Astrocyte (in vitro differentiated cells and primary cell): ENCODE measurements around the gene CCDC137. TPM values are rescaled to one million over a fixed set of nuclear protein-coding genes. Genes with fewer than 3 reads are reported as not detected.

Experiments used
- DNase-seq: peaks from one replicate; pipeline ENCODE4 v3.0.0-alpha.2; 2010; ENCODE audit warnings: low read depth
- FAIRE-seq: peaks from 2 replicates; lab custom pipeline; 2011; peaks lifted over from hg19 to GRCh38; lab: Jason Lieb, UNC
- H2AFZ ChIP-seq: 2 replicates; pipeline ENCODE4 v1.6.0; 2012; ENCODE audit warnings: low read depth, low read length, inconsistent platforms
- H3K27ac ChIP-seq: 2 replicates; pipeline ENCODE4 v1.5.1; 2011; ENCODE audit warnings: low read depth, low read length, inconsistent platforms
- H3K27me3 ChIP-seq: 2 replicates; pipeline ENCODE4 v1.6.0; 2011; ENCODE audit warnings: low read length, inconsistent platforms; ENCODE audit not compliant: insufficient read depth
- H3K36me3 ChIP-seq: 2 replicates; pipeline ENCODE4 v1.5.1; 2011; ENCODE audit warnings: low read length, inconsistent platforms; ENCODE audit not compliant: insufficient read depth
- H3K4me1 ChIP-seq: 2 replicates; pipeline ENCODE4 v1.5.1; 2011; ENCODE audit warnings: low read length, inconsistent platforms; ENCODE audit not compliant: insufficient read depth
- H3K4me2 ChIP-seq: 2 replicates; pipeline ENCODE4 v1.6.0; 2012; ENCODE audit warnings: low read length, inconsistent platforms
- H3K4me3 ChIP-seq: 2 replicates; pipeline ENCODE4 v1.5.1; 2011; ENCODE audit warnings: low read depth, mild to moderate bottlenecking, low read length, inconsistent platforms; ENCODE audit not compliant: insufficient read depth
- H3K79me2 ChIP-seq: 2 replicates; pipeline ENCODE4 v1.6.0; 2012; ENCODE audit warnings: mild to moderate bottlenecking, low read length, inconsistent platforms; ENCODE audit not compliant: insufficient read depth
- H3K9ac ChIP-seq: 2 replicates; pipeline ENCODE4 v1.6.0; 2012; ENCODE audit warnings: mild to moderate bottlenecking, low read length, inconsistent platforms
- H3K9me3 ChIP-seq: 2 replicates; pipeline ENCODE4 v1.5.1; 2012; ENCODE audit warnings: low read depth, mild to moderate bottlenecking, low read length, inconsistent platforms; ENCODE audit not compliant: insufficient read depth
- H4K20me1 ChIP-seq: 2 replicates; pipeline ENCODE4 v1.6.0; 2012; ENCODE audit warnings: low read length, inconsistent platforms; ENCODE audit not compliant: insufficient read depth
- H3K27ac Mint-ChIP-seq: one replicate; pipeline ENCODE4 v1.8.0; 2021; ENCODE audit warnings: mild to moderate bottlenecking, mixed read lengths; ENCODE audit not compliant: unreplicated experiment
- H3K27me3 Mint-ChIP-seq: one replicate; pipeline ENCODE4 v1.8.0; 2021; ENCODE audit warnings: low read depth, mixed read lengths; ENCODE audit not compliant: unreplicated experiment
- H3K36me3 Mint-ChIP-seq: one replicate; pipeline ENCODE4 v1.8.0; 2021; ENCODE audit warnings: low read depth, mixed read lengths; ENCODE audit not compliant: unreplicated experiment
- H3K4me1 Mint-ChIP-seq: one replicate; pipeline ENCODE4 v1.8.0; 2021; ENCODE audit warnings: low read depth, mixed read lengths; ENCODE audit not compliant: unreplicated experiment
- H3K4me3 Mint-ChIP-seq: one replicate; pipeline ENCODE4 v1.8.0; 2021; ENCODE audit warnings: mild to moderate bottlenecking, moderate library complexity, mixed read lengths; ENCODE audit not compliant: unreplicated experiment
- H3K9me3 Mint-ChIP-seq: one replicate; pipeline ENCODE4 v1.8.0; 2021; ENCODE audit warnings: mild to moderate bottlenecking, mixed read lengths; ENCODE audit not compliant: unreplicated experiment
- CTCF ChIP-seq: IDR thresholded peaks from 2 replicates; pipeline ENCODE4 v1.5.1; 2011; ENCODE audit warnings: low read depth, mild to moderate bottlenecking, inconsistent platforms, low read length, moderate library complexity; ENCODE audit not compliant: insufficient read depth
- EZH2 ChIP-seq: IDR thresholded peaks from 2 replicates; pipeline ENCODE4 v1.6.1; 2012; ENCODE audit warnings: mild to moderate bottlenecking, low read length, inconsistent platforms; ENCODE audit not compliant: insufficient read depth
- total RNA-seq: library from RNA; stranded (reverse); gene quantifications from 2 replicates; pipeline ENCODE4 v1.2.1, GENCODE V29; 2021

CCDC137 gene
- total RNA-seq, 1 donor from 2014 or later: 29.4 TPM

- Mint-ChIP-seq H3K27ac (no peak overlapping the region), H3K4me3 (no peak overlapping the region), H3K36me3 (no peaks in the 10 kb centered on the region), H3K9me3 (no peaks in the 10 kb centered on the region), H3K27me3 (no peaks in the 10 kb centered on the region), H3K4me1 (peaks cover 2% of the 10 kb centered on the region)
- FAIRE-seq (no peak), DNase-seq (no peak)
- H3K36me3 ChIP-seq: no peaks in the 10 kb centered on the region
- H3K9ac ChIP-seq: no peak overlapping the region
- H3K9me3 ChIP-seq: no peaks in the 10 kb centered on the region
- H3K4me1 ChIP-seq: peaks cover 10% of the 10 kb centered on the region
- H2AFZ ChIP-seq: no peak overlapping the region
- no peak overlapping the region for H3K27ac ChIP-seq
- peaks cover 10% of the 10 kb centered on the region for H3K79me2 ChIP-seq
- H3K4me3 ChIP-seq: no peak overlapping the region
- no peak overlapping the region for H3K4me2 ChIP-seq
- TF ChIP-seq CTCF (no peak), EZH2 (no peak)
- no peaks in the 10 kb centered on the region for H3K27me3 ChIP-seq
- H4K20me1 ChIP-seq: peaks cover 16% of the 10 kb centered on the region
These were observed 51.2 kb downstream of the CCDC137 start for GRCh38 chr17:81717766-81718089.

GRCh38 chr17:81719410-81720266, 53.1 kb downstream of the CCDC137 start:
- H3K27me3 ChIP-seq: no peaks in the 10 kb centered on the region
- H3K27ac Mint-ChIP-seq: no peak overlapping the region
- peaks cover 5% of the 10 kb centered on the region for H4K20me1 ChIP-seq
- H3K79me2 ChIP-seq: no peaks in the 10 kb centered on the region
- H3K9me3 ChIP-seq: no peaks in the 10 kb centered on the region
- no peaks in the 10 kb centered on the region for H3K9me3 Mint-ChIP-seq
- no peak overlapping the region for H3K9ac ChIP-seq
- DNase-seq (no peak), FAIRE-seq (no peak)
- H3K4me2 ChIP-seq: no peak overlapping the region
- no peaks in the 10 kb centered on the region for H3K36me3 ChIP-seq
- H3K4me1 Mint-ChIP-seq: no peaks in the 10 kb centered on the region
- no peak overlapping the region for H3K4me3 ChIP-seq
- H3K4me1 ChIP-seq: no peaks in the 10 kb centered on the region
- H3K4me3 Mint-ChIP-seq: no peak overlapping the region
- no peaks in the 10 kb centered on the region for H3K36me3 Mint-ChIP-seq
- no peak overlapping the region for H2AFZ ChIP-seq
- H3K27ac ChIP-seq: no peak overlapping the region
- no peak for TF ChIP-seq EZH2
- TF ChIP-seq CTCF: no peak
- peaks cover 6% of the 10 kb centered on the region for H3K27me3 Mint-ChIP-seq
